AG09309 (cell line): ENCODE measurements around the gene MTG1.
"Not testable (repeated sequence)": the region's sequence is repeated elsewhere in the genome, so short reads cannot be mapped to it uniquely, and the experiment has no call there.

Source experiments
- DNase-seq: peaks from one replicate; pipeline ENCODE4 v3.0.0-alpha.2; 2010; ENCODE audit warnings: low read depth
- H3K4me3 ChIP-seq: 2 replicates; pipeline ENCODE4 v1.5.1; 2011; ENCODE audit warnings: mild to moderate bottlenecking, low read depth, low read length, moderate library complexity; ENCODE audit not compliant: control insufficient read depth
- CTCF ChIP-seq: IDR thresholded peaks from 2 replicates; pipeline ENCODE4 v1.5.1; 2011; ENCODE audit warnings: mild to moderate bottlenecking, low read depth, low read length, inconsistent platforms; ENCODE audit not compliant: insufficient read depth, control insufficient read depth; ENCODE audit errors: missing control alignments

Gene MTG1

GRCh38 chr10:133419211-133419950 is 25.4 kb downstream of the MTG1 start:
- TF ChIP-seq CTCF, result no peak
- no peak overlapping the region for H3K4me3 ChIP-seq
- DNase-seq, result no peak

GRCh38 chr10:133420028-133420427 is 26.1 kb downstream of the MTG1 start:
- DNase-seq, result no peak
- H3K4me3 ChIP-seq, result no peak overlapping the region
- no peak for TF ChIP-seq CTCF

GRCh38 chr10:133420579-133420978 is 26.6 kb downstream of the MTG1 start:
- no peak overlapping the region for H3K4me3 ChIP-seq
- TF ChIP-seq CTCF, result no peak
- no peak for DNase-seq

- no peak overlapping the region for H3K4me3 ChIP-seq
- no peak for DNase-seq
- no peak for TF ChIP-seq CTCF
Measured at GRCh38 chr10:133421336-133422222, 27.6 kb downstream of the MTG1 start.

- DNase-seq, result no peak
- no peak for TF ChIP-seq CTCF
- H3K4me3 ChIP-seq, result no peak overlapping the region
Measured at GRCh38 chr10:133422223-133422806, 28.4 kb downstream of the MTG1 start.

- no peak for DNase-seq
- TF ChIP-seq CTCF, result no peak
- no peak overlapping the region for H3K4me3 ChIP-seq
Measured at GRCh38 chr10:133422807-133423771, 29.1 kb downstream of the MTG1 start.

GRCh38 chr10:133424102-133424501 is 30.1 kb downstream of the MTG1 start:
- DNase-seq, H3K4me3 ChIP-seq: not testable (repeated sequence)

GRCh38 chr10:133424601-133425000 is 30.6 kb downstream of the MTG1 start, which contains the start of gene SPRN:
Gene SPRN (minus strand): TSS chr10:133424625. CDS start chr10:133423681, 944 bp downstream.
- not testable (repeated sequence) for DNase-seq, H3K4me3 ChIP-seq

- not testable (repeated sequence) for H3K4me3 ChIP-seq, DNase-seq
Measured at GRCh38 chr10:133429571-133429970, 35.6 kb downstream of the MTG1 start.
